GM21528 (cell line): ENCODE measurements around the gene EYA2.

Source experiments
- ATAC-seq: cut with Tn5 transposase; IDR thresholded peaks from one replicate; pipeline ENCODE4 v1.9.1; 2021; ENCODE audit warnings: mild to moderate bottlenecking, moderate library complexity; ENCODE audit not compliant: unreplicated experiment, low FRiP score

The EYA2 gene

GRCh38 chr20:47031004-47031403 is 136.4 kb downstream of the EYA2 start:
- ATAC-seq, result no peak

- ATAC-seq, result no peak
Observed at GRCh38 chr20:47031821-47032220, 137.2 kb downstream of the EYA2 start.

GRCh38 chr20:47032933-47033578 is 138.4 kb downstream of the EYA2 start:
- ATAC-seq, result no peak

- ATAC-seq, result no peak
Observed at GRCh38 chr20:47033665-47034064, 139.0 kb downstream of the EYA2 start.

- no peak for ATAC-seq
Observed at GRCh38 chr20:47035026-47035590, 140.5 kb downstream of the EYA2 start.

- no peak for ATAC-seq
Observed at GRCh38 chr20:47036091-47036870, 141.6 kb downstream of the EYA2 start.

GRCh38 chr20:47038566-47039560 is 144.2 kb downstream of the EYA2 start:
- no peak for ATAC-seq

- ATAC-seq, result no peak
Observed at GRCh38 chr20:47040506-47041125, 146.0 kb downstream of the EYA2 start.

GRCh38 chr20:47041396-47041899 is 146.8 kb downstream of the EYA2 start:
- ATAC-seq, result no peak

GRCh38 chr20:47042464-47042863 is 147.8 kb downstream of the EYA2 start:
- no peak for ATAC-seq

GRCh38 chr20:47043086-47043485 is 148.4 kb downstream of the EYA2 start:
- ATAC-seq, result no peak

GRCh38 chr20:47044938-47045337 is 150.3 kb downstream of the EYA2 start:
- no peak for ATAC-seq

GRCh38 chr20:47048054-47048453 is 153.4 kb downstream of the EYA2 start:
- ATAC-seq, result no peak

GRCh38 chr20:47049771-47050170 is 155.1 kb downstream of the EYA2 start:
- ATAC-seq, result no peak

GRCh38 chr20:47050996-47051395 is 156.4 kb downstream of the EYA2 start:
- no peak for ATAC-seq

GRCh38 chr20:47051936-47052526 is 157.4 kb downstream of the EYA2 start:
- ATAC-seq, result no peak

GRCh38 chr20:47054506-47054905 is 159.9 kb downstream of the EYA2 start:
- ATAC-seq, result no peak

- ATAC-seq, result no peak
Observed at GRCh38 chr20:47054945-47055344, 160.3 kb downstream of the EYA2 start.

- ATAC-seq, result no peak
Observed at GRCh38 chr20:47055699-47056369, 161.2 kb downstream of the EYA2 start.
